GM12878 (cell line): ENCODE results near the gene ADAM33. TPM values are rescaled to one million over a fixed set of nuclear protein-coding genes. Genes with fewer than 3 reads are reported as not detected.

Experiments used
- ATAC-seq: fragments of 200-7000 bp; cut with Tn5 transposase; 3 replicates; pipeline ENCODE4 v1.9.1; 2020; ENCODE audit warnings: mild to moderate bottlenecking, moderate library complexity
- BruUV-seq: library from RNA; stranded (reverse); fragments of 400-500 nt; replicated peaks from 2 replicates; lab custom pipeline; 2021; lab: Mats Ljungman, UMichigan
- CTCF ChIA-PET: fragments of 300-600 bp; sonication (Branson Sonifier 250); formaldehyde crosslinking; extraction: SDS; loops from one replicate; lab custom pipeline; 2021; ENCODE audit warnings: inconsistent platforms; lab: Yijun Ruan, JAX
- POLR2A ChIA-PET: fragments of 350-600 bp; formaldehyde crosslinking; extraction: SDS; loops from one replicate; lab custom pipeline; 2021; ENCODE audit warnings: inconsistent platforms; lab: Charles Lee
- RAD21 ChIA-PET: fragments of 300-600 bp; sonication (Branson Sonifier 250); formaldehyde crosslinking; loops from one replicate; lab custom pipeline; 2023; ENCODE audit warnings: antibody characterized with exemption; ENCODE audit not compliant: unreplicated experiment; lab: Charles Lee
- SMC1A ChIA-PET: fragments of 300-600 bp; sonication (Branson Sonifier 250); formaldehyde crosslinking; loops from one replicate; lab custom pipeline; 2023; ENCODE audit not compliant: unreplicated experiment, uncharacterized antibody; lab: Charles Lee
- DNase-seq: peaks from one replicate; pipeline ENCODE4 v3.0.0-alpha.2; 2011; ENCODE audit warnings: low read depth, low spot score
- FAIRE-seq: peaks from 3 replicates; lab custom pipeline; 2011; peaks lifted over from hg19 to GRCh38; lab: Jason Lieb, UNC
- H2AFZ ChIP-seq: 2 replicates; pipeline ENCODE4 v1.6.0; 2011; ENCODE audit warnings: low read depth, low read length, control low read depth; ENCODE audit not compliant: control insufficient read depth
- H3K27ac ChIP-seq: 2 replicates; pipeline ENCODE4 v1.5.1; 2011; ENCODE audit warnings: control low read depth; ENCODE audit not compliant: control insufficient read depth, insufficient read depth
- H3K27me3 ChIP-seq, 2 experiments: replicated peaks in 1 of 2; 2 replicates each; pipeline versions ENCODE4 v1.6.0 to v1.6.1; 2011; ENCODE audit warnings: low read length in 1 of 2; ENCODE audit not compliant: control insufficient read depth in 2 of 2, insufficient read depth in 2 of 2
- H3K36me3 ChIP-seq, 2 experiments: 2 replicates each; pipeline ENCODE4 v1.5.1; 2011; ENCODE audit warnings: low read length in 1 of 2; ENCODE audit not compliant: control insufficient read depth in 2 of 2, insufficient read depth in 2 of 2
- H3K4me1 ChIP-seq: 2 replicates; pipeline ENCODE4 v1.6.1; 2011; ENCODE audit warnings: mild to moderate bottlenecking, low read length, moderate library complexity, mixed read lengths; ENCODE audit not compliant: control insufficient read depth, insufficient read depth
- H3K4me2 ChIP-seq: 2 replicates; pipeline ENCODE4 v1.6.0; 2011; ENCODE audit warnings: control low read depth; ENCODE audit not compliant: control insufficient read depth, insufficient read depth
- H3K4me3 ChIP-seq: fragments of 200-600 bp; sonication (generic); 2 replicates; pipeline ENCODE4 v1.5.1; 2016
- H3K79me2 ChIP-seq: 2 replicates; pipeline ENCODE4 v1.6.0; 2011; ENCODE audit warnings: low read length; ENCODE audit not compliant: control insufficient read depth, insufficient read depth
- H3K9ac ChIP-seq: 2 replicates; pipeline ENCODE4 v1.8.0; 2011; ENCODE audit warnings: low read length, control low read depth, mixed read lengths; ENCODE audit not compliant: control insufficient read depth, insufficient read depth
- H3K9me3 ChIP-seq: replicated peaks from 3 replicates; pipeline ENCODE4 v1.5.1; 2011; ENCODE audit warnings: mild to moderate bottlenecking, low read length; ENCODE audit not compliant: control insufficient read depth, insufficient read depth
- H4K20me1 ChIP-seq: 2 replicates; pipeline ENCODE4 v1.6.0; 2011; ENCODE audit not compliant: control insufficient read depth, insufficient read depth
- ASH2L ChIP-seq: fragments of 300-600, 200-600 bp; sonication (generic); IDR thresholded peaks from 2 replicates; pipeline ENCODE4 v1.6.1; 2017; ENCODE audit warnings: low read depth, mild to moderate bottlenecking, borderline replicate concordance
- GATAD2B ChIP-seq: fragments of 450-650 bp; conservative IDR thresholded peaks from 2 replicates; pipeline ENCODE4 v1.6.1; 2017; ENCODE audit warnings: low read depth, mild to moderate bottlenecking, moderate library complexity
- HCFC1 ChIP-seq: fragments of 150-350 bp; IDR thresholded peaks from 2 replicates; pipeline ENCODE4 v1.6.1; 2014; ENCODE audit warnings: low read length
- RAD21 ChIP-seq: IDR thresholded peaks from 2 replicates; pipeline ENCODE4 v1.6.1; 2011; ENCODE audit warnings: mild to moderate bottlenecking, low read depth, low read length, moderate library complexity; ENCODE audit not compliant: insufficient read depth
- SMAD5 ChIP-seq: IDR thresholded peaks from 2 replicates; pipeline ENCODE4 v1.6.1; 2016; ENCODE audit warnings: antibody characterized with exemption, low read depth
- SUPT20H ChIP-seq: IDR thresholded peaks from 2 replicates; pipeline ENCODE4 v1.6.1; 2011; ENCODE audit warnings: low read depth, mild to moderate bottlenecking, low read length, moderate library complexity, borderline replicate concordance; ENCODE audit not compliant: control insufficient read depth
- ZNF24 ChIP-seq: fragments of 450-650 bp; IDR thresholded peaks from 2 replicates; pipeline ENCODE4 v1.6.1; 2017; ENCODE audit warnings: antibody characterized with exemption, mild to moderate bottlenecking
- ZNF274 ChIP-seq: IDR thresholded peaks from one replicate; pipeline ENCODE4 v1.8.0; 2011; ENCODE audit not compliant: insufficient read length, insufficient read depth
- WGBS: methylation state at CpG from one replicate; pipeline ENCODE4 v1.1.6; 2016; ENCODE audit warnings: low lambda C conversion rate; ENCODE audit not compliant: insufficient replicate concordance, insufficient coverage; ENCODE audit errors: missing lambda C conversion rate; 5-methylcytosine and 5-hydroxymethylcytosine counted together
- in situ Hi-C: fragments of 300-500 bp; cut with MboI; formaldehyde crosslinking; loops from 9 replicates; pipeline ENCODE4 v1.14.3; 2018; ENCODE audit warnings: mixed read lengths
- intact Hi-C: fragments of 100-400 bp; cut with micrococcal nuclease; formaldehyde crosslinking; loops from one replicate; pipeline ENCODE4 v1.14.2; 2022; ENCODE audit not compliant: unreplicated experiment
- polyA plus RNA-seq, 11 experiments: library from polyadenylated mRNA; depleted of rRNA in 4 of 11; unstranded in 6 of 11; stranded (reverse) in 5 of 11; fragments of >200 nt; fragmentation: Nextera tagmentation in 4 of 11; fragmentation: Illumina TruSeq in 1 of 11; extraction: Ambion mirVana in 4 of 11; extraction: Trizol in 1 of 11; gene quantifications; 1 replicate in 1 of 11; 2 replicates in 10 of 11; pipeline versions ENCODE4 v1.2.1 to v1.2.3, GENCODE V29; 2011 to 2016; ENCODE audit warnings: inconsistent platforms in 2 of 11, missing spikeins in 2 of 11, low read depth in 1 of 11
- total RNA-seq, 4 experiments: library from RNA; depleted of rRNA in 3 of 4; stranded (reverse); fragments of >200 nt in 3 of 4; fragmentation: Illumina TruSeq in 1 of 4; extraction: Trizol in 1 of 4; gene quantifications; 2 replicates each; pipeline versions ENCODE4 v1.2.1 to v1.2.3, GENCODE V29; 2013 to 2021
- TF ChIP-seq, protein P1 (sequence below): fragments of 450-650 bp; IDR thresholded peaks from 2 replicates; pipeline ENCODE4 v1.6.1; 2018; ENCODE audit warnings: borderline replicate concordance, mild to moderate bottlenecking; ENCODE audit not compliant: partially characterized antibody
- TF ChIP-seq, protein P2 (sequence below): IDR thresholded peaks from 2 replicates; pipeline ENCODE4 v1.6.1; 2011; ENCODE audit warnings: low read depth, low read length, improper control_type of control experiment, borderline replicate concordance
- TF ChIP-seq, protein P3 (sequence below): fragments of 450-650 bp; formaldehyde crosslinking; IDR thresholded peaks from 2 replicates; pipeline ENCODE4 v1.4.0; 2022; ENCODE audit warnings: mild to moderate bottlenecking, moderate library complexity
- TF ChIP-seq, protein P4 (sequence below): IDR thresholded peaks from 2 replicates; pipeline ENCODE4 v1.6.1; 2012; ENCODE audit warnings: low read length, inconsistent platforms

ADAM33 gene
- total and polyA plus RNA-seq, 10 of the 15 experiments (the other 5 are each of a cell fraction or from before 2014, with no cell fraction given) = not detected

DNA sequence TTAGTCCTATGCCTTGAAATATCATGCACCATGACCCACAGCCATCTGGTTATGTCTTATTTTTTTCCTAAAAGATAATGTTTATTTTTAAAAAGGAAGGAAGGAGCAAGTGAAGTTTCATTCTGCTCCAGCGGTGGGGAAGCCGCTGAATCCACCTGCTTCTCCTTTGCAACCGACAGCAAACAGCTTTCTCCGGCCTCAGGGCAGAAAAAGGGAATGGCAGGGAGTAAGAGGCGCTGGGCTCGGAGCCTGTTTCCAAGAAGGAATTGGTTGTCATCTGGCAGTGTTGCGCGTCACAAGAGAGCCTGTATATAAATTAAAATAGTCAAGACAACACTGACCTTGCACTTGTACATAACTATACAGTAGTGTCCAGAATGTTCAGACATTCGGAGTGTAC, 32.9 kb downstream of the ADAM33 start:
- no peaks in the 10 kb centered on the region for H3K4me1 ChIP-seq
- H3K27me3 ChIP-seq = no peaks in the 10 kb centered on the region
- no peak overlapping the region for H3K4me3 ChIP-seq
- H3K27ac ChIP-seq = no peak overlapping the region
- peaks cover 0 to 3% of the 10 kb centered on the region in 2 experiments; a peak in 2 of 4 replicates for H3K36me3 ChIP-seq
- TF ChIP-seq, protein P1, sequence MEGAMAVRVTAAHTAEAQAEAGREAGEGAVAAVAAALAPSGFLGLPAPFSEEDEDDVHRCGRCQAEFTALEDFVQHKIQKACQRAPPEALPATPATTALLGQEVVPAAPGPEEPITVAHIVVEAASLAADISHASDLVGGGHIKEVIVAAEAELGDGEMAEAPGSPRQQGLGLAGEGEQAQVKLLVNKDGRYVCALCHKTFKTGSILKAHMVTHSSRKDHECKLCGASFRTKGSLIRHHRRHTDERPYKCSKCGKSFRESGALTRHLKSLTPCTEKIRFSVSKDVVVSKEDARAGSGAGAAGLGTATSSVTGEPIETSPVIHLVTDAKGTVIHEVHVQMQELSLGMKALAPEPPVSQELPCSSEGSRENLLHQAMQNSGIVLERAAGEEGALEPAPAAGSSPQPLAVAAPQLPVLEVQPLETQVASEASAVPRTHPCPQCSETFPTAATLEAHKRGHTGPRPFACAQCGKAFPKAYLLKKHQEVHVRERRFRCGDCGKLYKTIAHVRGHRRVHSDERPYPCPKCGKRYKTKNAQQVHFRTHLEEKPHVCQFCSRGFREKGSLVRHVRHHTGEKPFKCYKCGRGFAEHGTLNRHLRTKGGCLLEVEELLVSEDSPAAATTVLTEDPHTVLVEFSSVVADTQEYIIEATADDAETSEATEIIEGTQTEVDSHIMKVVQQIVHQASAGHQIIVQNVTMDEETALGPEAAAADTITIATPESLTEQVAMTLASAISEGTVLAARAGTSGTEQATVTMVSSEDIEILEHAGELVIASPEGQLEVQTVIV = no peak
- TF ChIP-seq SUPT20H (no peak), ZNF274 (no peak), RAD21 (no peak), GATAD2B (no peak), HCFC1 (no peak), SMAD5 (no peak), ZNF24 (no peak), ASH2L (no peak)
- TF ChIP-seq, protein P2, sequence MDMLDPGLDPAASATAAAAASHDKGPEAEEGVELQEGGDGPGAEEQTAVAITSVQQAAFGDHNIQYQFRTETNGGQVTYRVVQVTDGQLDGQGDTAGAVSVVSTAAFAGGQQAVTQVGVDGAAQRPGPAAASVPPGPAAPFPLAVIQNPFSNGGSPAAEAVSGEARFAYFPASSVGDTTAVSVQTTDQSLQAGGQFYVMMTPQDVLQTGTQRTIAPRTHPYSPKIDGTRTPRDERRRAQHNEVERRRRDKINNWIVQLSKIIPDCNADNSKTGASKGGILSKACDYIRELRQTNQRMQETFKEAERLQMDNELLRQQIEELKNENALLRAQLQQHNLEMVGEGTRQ = no peak
- TF ChIP-seq, protein P3, sequence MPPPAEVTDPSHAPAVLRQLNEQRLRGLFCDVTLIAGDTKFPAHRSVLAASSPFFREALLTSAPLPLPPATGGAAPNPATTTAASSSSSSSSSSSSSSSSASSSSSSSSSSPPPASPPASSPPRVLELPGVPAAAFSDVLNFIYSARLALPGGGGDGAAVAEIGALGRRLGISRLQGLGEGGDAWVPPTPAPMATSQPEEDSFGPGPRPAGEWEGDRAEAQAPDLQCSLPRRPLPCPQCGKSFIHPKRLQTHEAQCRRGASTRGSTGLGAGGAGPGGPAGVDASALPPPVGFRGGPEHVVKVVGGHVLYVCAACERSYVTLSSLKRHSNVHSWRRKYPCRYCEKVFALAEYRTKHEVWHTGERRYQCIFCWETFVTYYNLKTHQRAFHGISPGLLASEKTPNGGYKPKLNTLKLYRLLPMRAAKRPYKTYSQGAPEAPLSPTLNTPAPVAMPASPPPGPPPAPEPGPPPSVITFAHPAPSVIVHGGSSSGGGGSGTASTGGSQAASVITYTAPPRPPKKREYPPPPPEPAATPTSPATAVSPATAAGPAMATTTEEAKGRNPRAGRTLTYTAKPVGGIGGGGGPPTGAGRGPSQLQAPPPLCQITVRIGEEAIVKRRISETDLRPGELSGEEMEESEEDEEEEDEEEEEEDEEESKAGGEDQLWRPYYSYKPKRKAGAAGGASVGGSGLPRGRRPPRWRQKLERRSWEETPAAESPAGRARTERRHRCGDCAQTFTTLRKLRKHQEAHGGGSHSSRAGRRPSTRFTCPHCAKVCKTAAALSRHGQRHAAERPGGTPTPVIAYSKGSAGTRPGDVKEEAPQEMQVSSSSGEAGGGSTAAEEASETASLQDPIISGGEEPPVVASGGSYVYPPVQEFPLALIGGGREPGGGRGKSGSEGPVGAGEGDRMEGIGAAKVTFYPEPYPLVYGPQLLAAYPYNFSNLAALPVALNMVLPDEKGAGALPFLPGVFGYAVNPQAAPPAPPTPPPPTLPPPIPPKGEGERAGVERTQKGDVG (CRISPR knock-in tag) = no peak
- TF ChIP-seq, protein P4, sequence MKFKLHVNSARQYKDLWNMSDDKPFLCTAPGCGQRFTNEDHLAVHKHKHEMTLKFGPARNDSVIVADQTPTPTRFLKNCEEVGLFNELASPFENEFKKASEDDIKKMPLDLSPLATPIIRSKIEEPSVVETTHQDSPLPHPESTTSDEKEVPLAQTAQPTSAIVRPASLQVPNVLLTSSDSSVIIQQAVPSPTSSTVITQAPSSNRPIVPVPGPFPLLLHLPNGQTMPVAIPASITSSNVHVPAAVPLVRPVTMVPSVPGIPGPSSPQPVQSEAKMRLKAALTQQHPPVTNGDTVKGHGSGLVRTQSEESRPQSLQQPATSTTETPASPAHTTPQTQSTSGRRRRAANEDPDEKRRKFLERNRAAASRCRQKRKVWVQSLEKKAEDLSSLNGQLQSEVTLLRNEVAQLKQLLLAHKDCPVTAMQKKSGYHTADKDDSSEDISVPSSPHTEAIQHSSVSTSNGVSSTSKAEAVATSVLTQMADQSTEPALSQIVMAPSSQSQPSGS = no peak
- SMC1A ChIA-PET = no interaction called here
- in situ Hi-C loops = no loop called here
- no peaks in the 10 kb centered on the region for H3K79me2 ChIP-seq
- no peak for DNase-seq
- no peaks in the 10 kb centered on the region for H4K20me1 ChIP-seq
- no peak overlapping the region for H3K9ac ChIP-seq
- WGBS = 96% methylated on average over 9 of the region's 9 CpGs
- no peak overlapping the region for H3K4me2 ChIP-seq
- intact Hi-C loops = no loop called here
- RAD21 ChIA-PET = no interaction called here
- POLR2A ChIA-PET = interaction anchor here (0.6 kb wide), 1 partner anchor 12 kb away, joined by 3 read pairs; no protein-coding TSS in a partner anchor
- H2AFZ ChIP-seq = no peak overlapping the region
- CTCF ChIA-PET = no interaction called here
- no peaks in the 10 kb centered on the region for H3K9me3 ChIP-seq
- FAIRE-seq = no peak
- ATAC-seq = no peak
- BruUV-seq = no TSS peak
